Pancreas (tissue), 10 donors: ENCODE data around the gene SPATS2. TPM values are rescaled to one million over a fixed set of nuclear protein-coding genes. Genes with fewer than 3 reads are reported as not detected.

Source experiments
- ATAC-seq, 4 donors: fragments of 200-7000 bp; cut with Tn5 transposase; one replicate each; pipeline versions ENCODE4 v1.8.0 to v1.9.1; 2020; ENCODE audit warnings: mild to moderate bottlenecking in 4 of 4, moderate library complexity in 4 of 4
- DNase-seq, 6 donors: peaks; one replicate each; pipeline ENCODE4 v3.0.0-alpha.2; 2020
- FAIRE-seq: peaks from 2 replicates; lab custom pipeline; 2012; peaks lifted over from hg19 to GRCh38; lab: Jason Lieb, UNC
- H3K27ac ChIP-seq, 4 donors: fragments of 200-600 bp; sonication (generic); 1 replicate in 3 of 4; 2 replicates in 1 of 4; pipeline versions ENCODE4 v1.5.0 to v1.8.0; 2020
- H3K27me3 ChIP-seq, 4 donors: fragments of 200-600 bp; one replicate each; pipeline ENCODE4 v1.8.0; 2021
- H3K36me3 ChIP-seq, 3 donors: fragments of 200-600 bp; sonication (generic) in 1 of 3; one replicate each; pipeline versions ENCODE4 v1.5.0 to v1.8.0; 2020 to 2021
- H3K4me1 ChIP-seq, 3 donors: fragments of 200-600 bp; one replicate each; pipeline ENCODE4 v1.8.0; 2021
- H3K4me3 ChIP-seq, 4 donors: fragments of 200-600 bp; sonication (generic) in 2 of 4; one replicate each; pipeline versions ENCODE4 v1.5.0 to v1.8.0; 2020 to 2021
- H3K9me3 ChIP-seq, 4 donors: fragments of 200-600 bp; one replicate each; pipeline ENCODE4 v1.8.0; 2021
- CTCF ChIP-seq, 4 donors: fragments of 200-600 bp; sonication (generic) in 3 of 4; IDR thresholded peaks; one replicate each; pipeline versions ENCODE4 v1.5.0 to v1.8.0; 2021; ENCODE audit warnings: antibody characterized with exemption in 4 of 4
- WGBS, 2 donors: extraction: QIAGEN DNeasy Blood & Tissue Kit; methylation state at CpG; one replicate each; pipeline ENCODE4 v1.1.7; 2013; 5-methylcytosine and 5-hydroxymethylcytosine counted together
- intact Hi-C, 3 donors: fragments of 100-400 bp; cut with DNase I; formaldehyde crosslinking; loops; one replicate each; pipeline versions ENCODE4 v1.11.1 to v1.14.2; 2022
- polyA plus RNA-seq, 2 donors: library from polyadenylated mRNA; stranded (reverse); fragments of 200-250 nt; gene quantifications; one replicate each; pipeline ENCODE4 v1.2.3, GENCODE V29; 2013
- total RNA-seq, 6 donors: library from RNA; stranded (reverse); fragmentation: NEBNext Ultra II Directional in 4 of 6; extraction: Animal tissue kit (Norgen Biotek cat#: 25700) in 4 of 6; gene quantifications; one replicate each; pipeline versions ENCODE4 v1.2.1 to v1.2.4, GENCODE V29; 2021 to 2023
- donor health status: healthy with polysubstance abuse.
- donor health status: DM: no; HTN: no; CAD: no; lungs with moderate emphysema.
- donor health status: DM: no; HTN: no; CAD: no.
- donor health status: control.
- donor health status: control.
- donor health status: Bipolar disorder and iron deficiency.
- donor health status: DM: yes; HTN: yes; CAD: no.
- donor health status: DM: no; HTN: no; CAD: no.
- donor health status: DM: no; HTN: no; CAD: no.
- donor health status: DM: yes; HTN: yes; CAD: no.

SPATS2 gene
- total and polyA plus RNA-seq, 8 donors = 7.2 to 12.5 (median 9.4) TPM

- peaks cover 0 to 19% (median 9%) of the 10 kb centered on the region in 3 donors for H3K4me1 ChIP-seq
- H3K4me3 ChIP-seq = peak overlapping the region; percentile 68 to 93 (median 75)
- peak overlapping the region in 3 of 4 donors; percentile 56 to 75 (median 64) for H3K27ac ChIP-seq
- intact Hi-C loops = no loop called here
- ATAC-seq = peak; percentile 11 to 23 (median 16)
- DNase-seq = no peak
- WGBS, 2 donors = 1 to 3% methylated on average over 11 of the region's 11 CpGs
- no peak for TF ChIP-seq CTCF (IDR thresholded peaks at IDR 0.05)
- no peak for FAIRE-seq
- H3K9me3 ChIP-seq = no peaks in the 10 kb centered on the region
- peaks cover 0 to 25% (median 7%) of the 10 kb centered on the region in 3 donors for H3K36me3 ChIP-seq
- no peaks in the 10 kb centered on the region for H3K27me3 ChIP-seq
These were observed 200.0 kb downstream of the SPATS2 start for GRCh38 chr12:49567302-49567610.

- H3K27me3 ChIP-seq = no peaks in the 10 kb centered on the region
- FAIRE-seq (peak; percentile 59), DNase-seq (peak; percentile 85 to 94 (median 90)), ATAC-seq (peak; percentile 94 to 98 (median 98))
- peaks cover 0 to 19% (median 9%) of the 10 kb centered on the region in 3 donors for H3K4me1 ChIP-seq
- peak within 1 kb of the TSS; percentile 68 to 93 (median 75) for H3K4me3 ChIP-seq
- intact Hi-C loops = no loop called here
- WGBS, 2 donors = 0 to 1% methylated on average over 54 of the region's 54 CpGs
- H3K9me3 ChIP-seq = no peaks in the 10 kb centered on the region
- TF ChIP-seq CTCF (IDR thresholded peaks at IDR 0.05) = no peak
- peaks cover 0 to 20% (median 1%) of the 10 kb centered on the region in 3 donors for H3K36me3 ChIP-seq
- H3K27ac ChIP-seq = peak within 1 kb of the TSS; percentile 56 to 80 (median 70)
These were observed 200.6 kb downstream of the SPATS2 start, which contains the start of gene MCRS1 for GRCh38 chr12:49567611-49568441. Gene MCRS1 (minus strand): TSS chr12:49568142. CDS start chr12:49566731, 1,411 bp downstream.

- Histone ChIP-seq H3K4me1 (peaks cover 0 to 19% (median 9%) of the 10 kb centered on the region in 3 donors), H3K27ac (peak overlapping the region in 3 of 4 donors; percentile 64 to 80 (median 75)), H3K27me3 (no peaks in the 10 kb centered on the region), H3K36me3 (peaks cover 0 to 12% (median 0%) of the 10 kb centered on the region in 3 donors), H3K4me3 (peak overlapping the region; percentile 68 to 93 (median 75)), H3K9me3 (no peaks in the 10 kb centered on the region)
- TF ChIP-seq CTCF (IDR thresholded peaks at IDR 0.05) = no peak
- intact Hi-C loops = no loop called here
- ATAC-seq (peak in 1 of 4 donors; percentile 43), FAIRE-seq (no peak), DNase-seq (no peak)
- 1% methylated on average over 19 of the region's 19 CpGs for WGBS, 2 donors
These were observed 201.3 kb downstream of the SPATS2 start for GRCh38 chr12:49568442-49569162.

Other genes with a start within 250 kb of the SPATS2 start
- gene TUBA1B, start 236.1 kb upstream of the SPATS2 start, total RNA-seq = 100 to 1,000 TPM in 3 of 6 donors, 10 to 100 TPM in 3; 43.1 to 185 (median 108) TPM
- 100 to 1,000 TPM in 1 of 2 donors, 10 to 100 TPM in 1; 92.0 to 214 TPM for gene TUBA1B, start 236.1 kb upstream of the SPATS2 start, polyA plus RNA-seq
- 10 to 100 TPM in 5 of 6 donors, 1 to 10 TPM in 1; 9.1 to 93.8 (median 21.4) TPM for gene TUBA1A, start 178.4 kb upstream of the SPATS2 start, total RNA-seq
- gene TUBA1A, start 178.4 kb upstream of the SPATS2 start, polyA plus RNA-seq = 10 to 100 TPM; 31.1 to 86.8 TPM
- 10 to 100 TPM; 20.8 to 47.0 (median 33.5) TPM for gene TUBA1C, start 102.4 kb upstream of the SPATS2 start, total RNA-seq
- gene TUBA1C, start 102.4 kb upstream of the SPATS2 start, polyA plus RNA-seq = 10 to 100 TPM; 30.3 to 47.0 TPM
- 1 to 10 TPM in 3 of 6 donors, under 1 TPM in 3; 0.44 to 1.9 (median 0.96) TPM for gene PRPH, start 72.3 kb upstream of the SPATS2 start, total RNA-seq
- gene PRPH, start 72.3 kb upstream of the SPATS2 start, polyA plus RNA-seq = 10 to 100 TPM in 1 of 2 donors, 1 to 10 TPM in 1; 5.3 to 18.7 TPM
- 1 to 10 TPM in 1 of 6 donors, under 1 TPM in 4, not detected in 1; 0.08 to 1.3 (median 0.41) TPM for gene TROAP, start 44.2 kb upstream of the SPATS2 start, total RNA-seq
- gene TROAP, start 44.2 kb upstream of the SPATS2 start, polyA plus RNA-seq = under 1 TPM; 0.46 to 0.52 TPM
- gene C1QL4, start 30.3 kb upstream of the SPATS2 start, total RNA-seq = not detected
- not detected for gene C1QL4, start 30.3 kb upstream of the SPATS2 start, polyA plus RNA-seq
- 10 to 100 TPM in 2 of 6 donors, 1 to 10 TPM in 4; 5.6 to 11.9 (median 8.3) TPM for gene DNAJC22, start 20.6 kb upstream of the SPATS2 start, total RNA-seq
- gene DNAJC22, start 20.6 kb upstream of the SPATS2 start, polyA plus RNA-seq = 1 to 10 TPM; 4.0 to 7.6 TPM
- 1 to 10 TPM in 2 of 6 donors, under 1 TPM in 4; 0.55 to 1.7 (median 0.91) TPM for gene KCNH3, start 171.6 kb downstream of the SPATS2 start, total RNA-seq
- 1 to 10 TPM; 2.3 to 3.2 TPM for gene KCNH3, start 171.6 kb downstream of the SPATS2 start, polyA plus RNA-seq
- 10 to 100 TPM; 19.3 to 29.9 (median 22.9) TPM for gene MCRS1, start 200.7 kb downstream of the SPATS2 start, total RNA-seq
- 10 to 100 TPM; 59.6 to 71.0 TPM for gene MCRS1, start 200.7 kb downstream of the SPATS2 start, polyA plus RNA-seq
- 1 to 10 TPM in 2 of 6 donors, under 1 TPM in 4; 0.49 to 1.7 (median 0.83) TPM for gene FAM186B, start 238.2 kb downstream of the SPATS2 start, total RNA-seq
- under 1 TPM; 0.56 to 0.65 TPM for gene FAM186B, start 238.2 kb downstream of the SPATS2 start, polyA plus RNA-seq